Activated effector memory CD4-positive, alpha-beta T cell treated with Interleukin-2 at 50 U/mL for 16 hours (primary cell): Measurements from ENCODE around the gene ACTR3.

Experiments used
- DNase-seq: peaks from one replicate; pipeline ENCODE4 v3.0.0-alpha.2; 2020

ACTR3 gene

DNA sequence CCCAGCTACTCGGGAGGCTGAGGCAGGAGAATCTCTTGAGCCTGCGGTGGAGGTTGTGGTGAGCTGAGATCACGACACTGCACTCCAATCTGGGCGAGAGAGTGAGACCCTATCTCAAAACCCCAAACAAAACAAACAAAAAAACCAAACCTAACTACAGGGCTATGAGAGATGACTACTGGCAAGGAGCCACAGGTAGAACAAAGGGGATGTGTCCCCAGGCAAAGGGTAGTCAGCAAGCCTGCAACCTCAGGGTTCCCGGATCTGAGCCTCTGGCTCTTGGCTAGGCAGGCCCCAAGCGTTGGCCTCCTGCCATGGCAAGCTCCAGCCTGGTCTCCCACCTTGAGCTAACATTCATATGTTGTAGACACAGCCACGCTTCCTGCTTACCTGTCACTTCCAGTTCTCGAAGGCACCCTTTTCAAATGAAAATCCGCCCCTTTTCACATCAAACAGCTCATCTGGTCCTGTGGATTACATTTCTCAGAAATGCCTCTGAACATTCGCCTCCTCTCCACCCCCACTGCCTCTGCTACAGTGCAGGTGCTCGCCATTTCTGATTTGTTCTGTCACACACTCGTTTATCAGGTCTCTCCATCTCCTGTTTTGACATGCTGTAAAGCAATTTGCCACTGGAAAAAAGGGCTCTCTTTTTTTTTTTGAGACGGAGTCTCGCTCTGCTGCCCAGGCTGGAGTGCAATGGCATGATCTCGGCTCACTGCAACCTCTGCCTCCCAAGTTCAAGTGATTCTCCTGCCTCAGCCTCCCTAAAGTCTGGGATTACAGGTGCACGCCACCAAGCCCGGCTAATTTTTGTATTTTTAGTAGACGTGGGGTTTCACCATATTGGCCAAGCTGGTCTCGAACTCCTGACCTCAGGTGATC, 13.1 kb upstream of the ACTR3 start:
- DNase-seq: peak; percentile 58

GRCh38 chr2:113877711-113878598, 11.9 kb upstream of the ACTR3 start:
- DNase-seq: no peak

DNA sequence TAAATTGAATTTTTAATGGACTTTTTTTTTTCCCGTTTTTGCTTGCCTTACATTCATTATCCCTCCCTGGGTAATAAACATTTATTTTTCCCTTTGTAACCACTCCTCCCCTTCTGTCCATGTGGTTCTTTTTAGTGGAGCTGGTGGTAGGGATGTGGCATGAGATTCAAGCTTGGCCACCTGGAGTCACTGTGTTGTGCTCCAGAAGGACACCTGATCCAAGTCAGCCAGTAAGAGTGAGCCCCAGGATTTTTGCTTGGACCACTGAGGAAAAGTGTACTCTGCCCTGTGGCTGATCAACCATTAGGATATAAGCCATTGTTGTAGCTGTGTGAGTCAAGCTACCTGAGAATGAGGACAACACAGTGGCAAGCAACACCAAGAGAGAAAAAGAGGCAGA, 11.1 kb upstream of the ACTR3 start:
- no peak for DNase-seq

DNA sequence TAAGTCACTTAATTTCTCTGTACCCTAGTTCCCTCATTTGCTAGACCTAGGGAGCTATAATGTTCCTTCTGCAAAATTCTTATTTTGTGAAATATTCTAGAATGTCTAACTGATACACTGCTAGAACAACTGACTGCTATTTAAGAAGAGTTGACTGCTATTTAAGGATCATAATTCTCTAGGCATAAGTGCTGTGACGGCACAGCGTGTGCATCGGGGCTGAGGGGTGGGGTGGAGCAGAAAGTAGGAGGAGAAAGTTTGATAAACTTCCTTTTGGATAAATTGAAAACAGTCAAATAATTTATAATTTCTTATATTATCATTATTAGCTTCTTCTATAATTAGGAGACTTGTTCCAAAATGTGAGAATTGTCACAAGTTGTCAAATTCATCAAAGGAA, 10.4 kb upstream of the ACTR3 start:
- DNase-seq: no peak

GRCh38 chr2:113886479-113887008, 3.3 kb upstream of the ACTR3 start:
- no peak for DNase-seq

GRCh38 chr2:113887009-113887792, 2.7 kb upstream of the ACTR3 start:
- no peak for DNase-seq

DNA sequence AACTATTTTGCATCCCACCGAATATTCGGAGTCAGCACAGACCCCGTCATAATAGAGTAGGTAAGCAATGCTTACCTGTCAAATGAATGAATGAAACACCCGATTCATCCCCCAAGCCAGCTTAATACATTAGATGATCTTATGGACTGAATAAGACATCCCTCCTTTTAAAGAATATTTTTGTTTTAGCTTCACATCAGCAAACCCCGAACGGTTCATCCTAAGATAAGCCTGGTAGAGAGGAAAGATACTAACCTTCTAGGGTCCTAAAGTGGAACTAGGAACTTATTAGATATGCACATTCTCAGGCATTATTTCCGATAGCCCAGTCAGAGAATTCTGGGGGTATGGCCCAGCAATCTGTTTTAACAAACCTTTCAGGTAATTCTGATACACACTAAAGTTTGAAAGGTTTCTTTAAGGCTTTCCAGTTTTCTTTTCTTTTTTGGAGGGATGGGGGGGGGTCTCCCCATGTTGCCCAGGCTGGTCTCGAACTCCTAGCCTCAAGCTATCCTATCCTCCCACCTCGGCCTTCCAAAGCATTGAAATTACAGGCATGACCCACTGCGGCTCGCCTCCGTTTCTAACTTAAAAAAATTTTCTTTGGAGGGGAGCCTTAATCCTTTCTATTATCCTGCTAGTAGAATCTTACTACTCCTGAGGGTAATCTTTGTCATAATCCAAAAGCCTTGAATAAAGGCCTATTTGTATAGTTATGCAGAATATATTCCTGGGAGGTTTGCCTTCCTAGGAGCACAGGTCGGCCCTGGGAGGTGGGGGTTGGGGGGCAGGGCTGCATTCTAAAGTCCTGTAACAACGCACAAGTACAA, 1.0 kb upstream of the ACTR3 start:
- no peak for DNase-seq

- DNase-seq: peak; percentile 66
Observed at GRCh38 chr2:113890253-113891235, 655 bp downstream of the ACTR3 start.

DNA sequence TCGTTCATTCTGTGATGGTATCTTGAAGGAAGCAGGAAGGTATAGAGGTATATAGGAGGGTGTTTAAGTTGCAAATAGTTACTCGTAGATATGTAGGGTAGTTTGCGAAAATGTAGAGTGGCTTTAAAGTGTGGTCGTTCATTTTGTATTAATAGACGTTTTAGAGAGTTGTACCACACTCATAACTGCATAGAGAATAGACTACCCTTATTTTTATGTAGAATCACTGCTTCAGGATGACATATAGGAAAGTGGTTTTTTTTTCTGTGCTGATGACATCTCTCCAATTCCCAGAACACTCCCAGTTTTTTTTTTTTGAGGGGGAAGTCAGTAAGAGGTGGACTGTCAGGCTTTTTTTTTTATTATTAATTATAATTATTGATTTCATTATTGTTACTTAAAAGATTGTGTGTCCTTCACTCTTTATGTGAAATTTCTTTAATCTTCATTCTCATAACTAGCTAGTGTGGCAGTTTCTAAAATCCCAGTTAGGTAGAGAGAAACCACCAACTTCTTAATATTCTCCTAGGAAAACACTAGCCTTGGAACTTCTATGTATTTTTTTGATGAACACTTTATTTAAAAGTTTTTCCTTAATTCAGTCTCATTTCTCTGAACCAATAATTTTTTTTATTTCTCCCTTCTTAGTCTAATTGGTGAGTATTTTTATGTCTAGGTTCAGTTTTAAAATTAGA, 1.5 kb downstream of the ACTR3 start:
- DNase-seq: no peak

DNA sequence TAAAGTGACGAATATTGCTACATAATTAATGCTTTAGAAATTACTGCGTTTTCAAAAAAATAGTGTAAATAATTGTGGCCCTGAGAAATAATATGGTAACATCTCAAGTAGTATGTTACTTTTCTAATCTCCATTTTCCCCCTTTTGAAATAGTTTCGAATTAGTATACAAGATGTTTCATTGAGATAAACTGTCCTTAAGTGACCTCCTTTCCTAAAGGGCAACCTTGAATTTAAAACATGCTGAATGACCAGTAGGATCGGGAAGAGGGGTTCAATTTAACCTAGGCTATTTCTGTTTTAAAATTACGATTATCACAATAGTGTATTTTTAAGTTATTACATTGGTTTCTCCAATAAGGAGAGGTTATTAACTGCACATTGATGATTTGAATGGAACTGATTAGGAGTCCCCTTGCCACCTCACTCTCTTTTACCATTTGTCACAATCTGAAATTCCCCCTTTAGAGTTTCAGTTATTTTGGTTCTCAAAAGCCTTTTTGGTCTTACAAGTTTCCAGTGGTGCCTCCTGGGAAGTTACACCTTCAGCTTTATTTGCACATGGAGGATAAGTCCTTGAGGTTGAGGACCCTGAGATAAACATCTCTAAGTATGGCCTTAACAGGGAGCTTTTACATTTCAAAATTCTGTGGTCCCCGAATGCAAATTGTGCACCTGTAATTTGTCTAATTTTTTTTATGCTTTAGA, 2.3 kb downstream of the ACTR3 start:
- DNase-seq: no peak

GRCh38 chr2:113894156-113894743, 4.4 kb downstream of the ACTR3 start:
- no peak for DNase-seq

- no peak for DNase-seq
Observed at GRCh38 chr2:113895301-113895700, 5.4 kb downstream of the ACTR3 start.

DNA sequence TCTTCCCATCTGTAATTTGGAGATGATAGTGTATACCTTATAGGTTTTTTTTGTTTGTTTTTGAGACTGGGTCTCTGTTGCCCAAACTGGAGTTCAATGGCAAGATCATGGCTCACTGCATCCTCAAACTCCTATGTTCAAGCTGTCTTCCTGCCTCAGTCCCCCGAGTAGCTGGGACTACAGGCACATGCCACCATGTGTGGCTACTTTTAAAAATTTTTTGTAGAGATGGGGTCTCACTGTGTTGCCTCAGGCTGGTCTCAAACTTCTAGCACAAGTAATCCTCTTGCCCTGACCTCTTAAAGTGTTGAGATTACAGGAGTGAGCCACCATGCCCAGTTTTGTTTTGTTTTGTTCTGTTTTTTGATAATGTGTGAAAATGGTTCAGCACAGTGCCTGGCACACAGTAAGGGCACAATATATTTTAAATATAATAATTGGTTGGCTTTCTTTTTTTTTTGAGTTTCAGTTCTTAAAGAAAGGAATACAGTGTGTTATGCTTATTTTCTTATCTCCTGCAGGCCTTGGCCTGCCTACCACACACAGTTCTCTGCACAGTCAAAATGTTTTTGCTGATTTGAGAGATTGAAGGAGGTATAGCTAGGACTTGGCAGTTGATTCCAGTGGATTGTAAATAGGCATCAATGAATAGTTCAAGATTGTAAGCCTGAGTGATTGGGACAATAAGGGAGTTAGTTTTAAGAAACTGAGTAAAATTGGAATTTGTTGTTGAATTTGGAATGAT, 6.1 kb downstream of the ACTR3 start:
- no peak for DNase-seq

GRCh38 chr2:113896791-113897190, 6.9 kb downstream of the ACTR3 start:
- no peak for DNase-seq

GRCh38 chr2:113898081-113898480, 8.2 kb downstream of the ACTR3 start:
- no peak for DNase-seq

DNA sequence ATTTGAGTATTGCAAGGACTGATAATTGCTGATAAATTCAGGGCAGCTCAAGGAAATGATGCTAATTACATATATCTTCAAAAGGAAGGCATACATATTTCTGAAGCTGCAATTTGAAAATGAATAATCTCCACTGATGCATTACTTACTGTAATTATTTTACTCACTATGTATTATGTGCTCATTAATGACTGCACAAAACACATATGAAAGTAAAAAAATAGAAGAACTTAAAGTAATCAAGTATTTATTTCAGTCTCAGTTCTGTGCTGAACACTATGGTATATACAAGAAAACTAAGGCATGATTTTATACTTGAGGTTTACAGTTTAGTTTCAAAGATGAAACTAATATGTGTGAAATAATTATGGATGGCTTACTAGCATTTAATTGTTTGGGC, 9.3 kb downstream of the ACTR3 start:
- no peak for DNase-seq

DNA sequence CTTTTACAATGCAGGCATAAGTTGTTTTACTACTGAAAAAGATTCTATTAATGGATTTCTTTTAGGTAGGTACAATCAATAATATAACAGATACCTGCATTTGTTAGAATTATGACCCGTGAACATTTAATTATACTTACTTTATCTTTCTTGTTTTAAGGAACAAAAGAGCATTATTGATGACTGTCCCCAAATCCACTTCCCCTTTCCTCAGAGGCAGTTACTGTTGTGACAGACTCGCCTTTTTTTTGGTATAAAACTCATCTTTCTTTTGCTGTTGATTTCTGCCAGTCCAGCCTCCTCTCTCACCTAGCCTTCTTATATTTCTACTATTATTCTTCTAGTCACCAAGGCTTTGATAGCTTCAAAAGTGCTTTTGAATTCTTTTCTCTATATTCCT, 12.1 kb downstream of the ACTR3 start:
- no peak for DNase-seq

GRCh38 chr2:113905886-113906285, 16.0 kb downstream of the ACTR3 start:
- no peak for DNase-seq
